Thoracic aorta (tissue), 2 donors: ENCODE results near the gene ATAD5. TPM values are rescaled to one million over a fixed set of nuclear protein-coding genes. Genes with fewer than 3 reads are reported as not detected.

ENCODE experiments used
- ATAC-seq: fragments of 150-250 bp; one replicate; pipeline ENCODE4 v1.8.0; 2017; ENCODE audit warnings: low read depth; ENCODE audit not compliant: insufficient number of reproducible peaks, low FRiP score
- DNase-seq: peaks from one replicate; pipeline ENCODE4 v3.0.0-alpha.2; 2020; ENCODE audit warnings: low spot score
- H3K27ac ChIP-seq, 2 donors: fragments of 200-600 bp; sonication (generic); 1 replicate in 1 of 2; 2 replicates in 1 of 2; pipeline ENCODE4 v1.5.1; 2016; ENCODE audit warnings: mild to moderate bottlenecking in 2 of 2, moderate library complexity in 2 of 2
- H3K27me3 ChIP-seq: fragments of 200-600 bp; sonication (generic); replicated peaks from 2 replicates; pipeline ENCODE4 v1.6.0; 2016; ENCODE audit warnings: mild to moderate bottlenecking; ENCODE audit not compliant: insufficient read depth
- H3K36me3 ChIP-seq: fragments of 200-600 bp; sonication (generic); one replicate; pipeline ENCODE4 v1.5.1; 2016
- H3K4me1 ChIP-seq, 2 donors: fragments of 200-600 bp; sonication (generic); 1 replicate in 1 of 2; 2 replicates in 1 of 2; pipeline versions ENCODE4 v1.5.1 to v1.6.0; 2016; ENCODE audit warnings: low read depth in 2 of 2, mild to moderate bottlenecking in 1 of 2; ENCODE audit not compliant: control insufficient read depth in 1 of 2
- H3K4me3 ChIP-seq: fragments of 200-600 bp; sonication (generic); 2 replicates; pipeline ENCODE4 v1.5.1; 2016; ENCODE audit warnings: mild to moderate bottlenecking
- H3K9me3 ChIP-seq: fragments of 200-600 bp; sonication (generic); 2 replicates; pipeline ENCODE4 v1.5.1; 2016
- CTCF ChIP-seq: fragments of 200-600 bp; sonication (generic); IDR thresholded peaks from one replicate; pipeline ENCODE4 v1.5.1; 2019; ENCODE audit warnings: antibody characterized with exemption
- total RNA-seq, 2 donors: library from RNA; depleted of rRNA; stranded (reverse); fragments of >200 nt; gene quantifications; one replicate each; pipeline versions ENCODE4 v1.1.0 to v1.2.3, GENCODE V29; 2016

The ATAD5 gene
- total RNA-seq, 2 donors from 2014 or later, result 0.81 to 1.3 TPM

- H3K4me3 ChIP-seq, result peak overlapping the region; percentile 94
- H3K4me1 ChIP-seq, result peaks cover 5% of the 10 kb centered on the region in 2 donors
- H3K36me3 ChIP-seq, result no peaks in the 10 kb centered on the region
- peak overlapping the region; percentile 61 to 70 for H3K27ac ChIP-seq
- ATAC-seq, result no peak
- no peak for DNase-seq
- no peaks in the 10 kb centered on the region for H3K9me3 ChIP-seq
- no peak for TF ChIP-seq CTCF
- H3K27me3 ChIP-seq, result no peaks in the 10 kb centered on the region
Measured at GRCh38 chr17:30824002-30824355, 7.8 kb upstream of the ATAD5 start.

DNA sequence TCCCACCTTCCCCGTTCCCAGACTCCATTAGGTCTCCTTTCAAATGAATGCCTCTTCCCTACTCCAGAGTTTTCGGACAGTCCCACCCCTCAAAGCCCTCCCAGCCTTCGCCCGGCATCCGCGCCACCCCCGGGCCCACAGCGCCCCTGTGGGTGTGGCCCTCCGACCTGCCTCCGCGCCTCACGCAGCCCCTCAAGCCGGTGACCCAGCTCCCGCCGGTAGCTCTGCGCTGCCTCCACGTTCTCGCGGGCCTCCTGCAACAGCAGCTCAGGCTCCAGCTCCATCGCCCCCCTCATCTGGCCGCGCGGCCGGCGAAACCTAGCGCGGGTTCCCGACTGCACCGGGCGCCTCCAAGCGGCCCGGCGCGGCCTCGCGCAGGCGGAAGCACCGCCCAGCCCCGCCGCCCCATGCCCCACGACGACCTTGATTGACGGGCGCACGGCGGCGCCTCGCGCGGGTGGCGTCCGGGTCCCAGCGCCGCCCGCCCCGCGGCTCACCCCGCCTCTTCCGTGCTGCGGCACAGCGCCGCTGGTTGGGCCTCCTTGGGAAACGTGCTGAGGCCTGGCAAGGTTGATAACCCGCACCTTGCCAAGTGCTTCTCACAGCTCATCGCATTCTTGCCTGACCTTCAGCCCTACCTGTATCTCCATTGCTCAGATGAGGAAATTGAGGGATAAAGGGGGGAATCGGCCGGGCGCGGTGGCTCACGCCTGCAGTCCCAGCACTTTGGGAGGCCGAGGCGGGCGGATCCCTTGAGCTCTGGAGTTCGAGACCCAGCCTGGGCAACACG lies 7.2 kb upstream of the ATAD5 start, which contains the start of gene CRLF3:
TSS of gene CRLF3 (minus strand) at position 337 of the 790 bp plus-strand sequence. CDS start at position 296, 41 bp downstream.
- peak; percentile 62 for TF ChIP-seq CTCF
- H3K4me3 ChIP-seq, result peak within 1 kb of the TSS; percentile 94
- H3K4me1 ChIP-seq, result peaks cover 2 to 5% of the 10 kb centered on the region in 2 donors
- H3K36me3 ChIP-seq, result no peaks in the 10 kb centered on the region
- H3K27ac ChIP-seq, result peak within 1 kb of the TSS; percentile 61 to 70
- DNase-seq, result peak; percentile 50
- H3K27me3 ChIP-seq, result no peaks in the 10 kb centered on the region
- ATAC-seq, result peak; percentile 83
- H3K9me3 ChIP-seq, result no peaks in the 10 kb centered on the region

GRCh38 chr17:30827082-30827481 lies 4.7 kb upstream of the ATAD5 start:
- Histone ChIP-seq H3K27me3 (no peaks in the 10 kb centered on the region), H3K36me3 (no peaks in the 10 kb centered on the region), H3K4me3 (no peak overlapping the region), H3K9me3 (no peaks in the 10 kb centered on the region), H3K4me1 (peaks cover 3 to 14% of the 10 kb centered on the region in 2 donors), H3K27ac (no peak overlapping the region)
- ATAC-seq, result no peak
- TF ChIP-seq CTCF, result no peak
- no peak for DNase-seq

- Histone ChIP-seq H3K27me3 (no peaks in the 10 kb centered on the region), H3K36me3 (no peaks in the 10 kb centered on the region), H3K9me3 (no peaks in the 10 kb centered on the region), H3K4me1 (peaks cover 10 to 14% of the 10 kb centered on the region in 2 donors), H3K4me3 (no peak overlapping the region), H3K27ac (no peak overlapping the region)
- ATAC-seq (no peak), DNase-seq (no peak)
- no peak for TF ChIP-seq CTCF
Measured at GRCh38 chr17:30829022-30829421, 2.7 kb upstream of the ATAD5 start.

GRCh38 chr17:30831257-30831656 lies 509 bp upstream of the ATAD5 start:
- no peaks in the 10 kb centered on the region for H3K9me3 ChIP-seq
- ATAC-seq (no peak), DNase-seq (no peak)
- peak overlapping the region; percentile 92 for H3K4me3 ChIP-seq
- H3K36me3 ChIP-seq, result no peaks in the 10 kb centered on the region
- no peaks in the 10 kb centered on the region for H3K27me3 ChIP-seq
- peaks cover 10 to 14% of the 10 kb centered on the region in 2 donors for H3K4me1 ChIP-seq
- no peak overlapping the region for H3K27ac ChIP-seq
- TF ChIP-seq CTCF, result no peak
